ENCODE results near the gene CHIC2. TPM values are rescaled to one million over a fixed set of nuclear protein-coding genes. Genes with fewer than 3 reads are reported as not detected.

The CHIC2 gene
- total RNA-seq (2022; extraction: Qiagen RNA extraction), result 7.2 to 9.1 TPM (median 8.3 TPM) in 5 replicates

DNA sequence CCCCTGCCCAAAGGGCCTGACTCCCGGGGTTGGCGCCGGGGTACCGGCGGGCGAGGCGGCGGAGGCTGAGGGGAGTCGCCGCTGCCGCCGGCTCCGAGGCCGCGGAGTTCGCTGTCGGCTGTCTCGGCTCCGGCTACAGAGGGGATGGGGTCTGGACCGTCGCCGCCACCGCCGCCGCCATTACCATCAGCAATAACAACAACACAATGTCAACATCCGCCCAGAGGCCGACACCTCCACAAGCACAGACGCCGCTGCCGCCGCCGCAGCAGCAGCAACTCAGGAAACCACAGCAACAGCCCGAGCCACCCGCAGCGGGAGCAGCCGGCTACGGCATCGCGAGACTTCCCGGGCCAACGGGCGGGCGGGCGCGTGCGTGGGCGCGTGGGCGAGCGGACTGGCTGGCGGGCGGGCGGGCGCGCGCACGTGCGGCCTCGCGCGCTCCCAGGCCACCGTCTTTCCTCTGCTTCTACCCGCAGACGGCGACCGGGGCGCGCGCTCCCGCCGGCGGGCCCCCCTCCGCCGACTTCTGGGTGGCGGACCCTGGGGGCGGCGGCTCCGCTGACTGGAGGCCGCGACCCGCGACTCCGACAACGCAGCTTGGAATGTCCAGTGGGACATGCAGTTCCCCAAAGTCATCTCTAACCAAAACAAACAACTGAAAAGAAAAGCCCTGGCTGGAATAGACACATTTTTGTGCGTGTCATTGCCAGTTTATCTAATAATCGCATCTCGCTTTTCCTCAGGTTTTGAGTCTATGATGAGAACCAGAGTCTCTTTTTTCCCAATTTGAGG lies at the start of gene CHIC2:
Gene CHIC2, minus strand, starts transcription at position 289 of the 795 bp plus-strand sequence. CDS start 305 bp downstream, outside the sequence.

DNA sequence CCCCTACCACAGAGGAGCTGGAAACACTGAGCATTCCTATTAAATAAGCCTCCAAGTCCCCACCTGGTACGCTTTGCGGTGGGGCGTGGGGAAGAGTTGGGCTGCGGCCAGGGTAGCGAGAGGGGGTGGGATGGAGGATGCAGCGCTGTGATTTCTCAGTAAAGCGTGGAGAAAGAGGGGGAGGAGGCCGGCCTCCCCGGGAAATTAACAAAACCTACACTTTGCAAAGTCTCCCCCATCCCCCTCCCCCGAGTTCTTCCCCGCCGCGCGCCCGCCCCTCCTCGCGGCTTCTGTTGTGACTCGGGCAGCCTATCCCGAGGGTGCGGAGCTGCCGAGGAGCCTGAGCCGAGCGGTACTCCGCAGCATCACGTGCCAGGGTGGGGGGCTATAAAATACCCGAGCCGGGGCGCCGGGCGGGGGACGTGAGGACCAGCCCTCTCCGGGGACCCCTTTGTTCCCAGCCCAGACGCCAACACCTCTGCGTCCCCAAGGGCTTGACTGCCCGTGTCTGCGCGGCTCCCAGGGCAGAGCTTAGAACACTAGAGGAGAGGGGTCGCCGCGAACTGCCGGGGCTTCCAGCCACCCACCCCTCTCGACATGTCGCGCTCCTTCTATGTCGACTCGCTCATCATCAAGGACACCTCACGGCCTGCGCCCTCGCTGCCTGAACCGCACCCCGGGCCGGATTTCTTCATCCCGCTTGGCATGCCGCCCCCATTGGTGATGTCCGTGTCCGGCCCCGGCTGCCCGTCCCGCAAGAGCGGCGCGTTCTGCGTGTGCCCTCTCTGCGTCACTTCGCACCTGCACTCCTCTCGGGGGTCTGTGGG lies 35.6 kb upstream of the CHIC2 start, which contains the start of gene GSX2:
Gene GSX2, plus strand, starts transcription at position 416 of the 827 bp plus-strand sequence. Its CDS starts 182 bp downstream, at position 598.

Other genes with a start within 250 kb of the CHIC2 start
- not detected in 5 replicates for gene GSX2, start 35.6 kb upstream of the CHIC2 start, total RNA-seq (2022; extraction: Qiagen RNA extraction)
- 0.37 to 0.58 TPM (median 0.43 TPM) in 5 replicates for gene PDGFRA, start 164.7 kb upstream of the CHIC2 start, total RNA-seq (2022; extraction: Qiagen RNA extraction)

Measured in A549 treated with dexamethasone at 1 μM for 4 hours (cell line).